ENCODE measurements around the gene TPP2. TPM values are rescaled to one million over a fixed set of nuclear protein-coding genes. Genes with fewer than 3 reads are reported as not detected.

TPP2 gene
- total and polyA plus RNA-seq, 9 of the 15 experiments (the other 6 are each of a cell fraction or from before 2014, with no cell fraction given): 18.8 to 87.7 (median 55.9) TPM

GRCh38 chr13:102569488-102569887 is 27.3 kb upstream of the TPP2 start:
- intact Hi-C loops (cut with micrococcal nuclease) (loop anchor here (10.0 kb wide), 1 partner anchor 625 kb away; no protein-coding TSS in a partner anchor), in situ Hi-C loops (cut with MboI) (loop anchor here (25.0 kb wide), 1 partner anchor 1432 kb away; no protein-coding TSS in a partner anchor)

More at GRCh38 chr13:102569488-102569887, 27.3 kb upstream of the TPP2 start:
- H3K27ac ChIP-seq (ENCODE audit: extremely low read depth, low read depth, low read length): no peak overlapping the region
- CTCF ChIA-PET (ENCODE audit: low intra/inter-chr PET ratio): no interaction called here
- H3K9ac ChIP-seq (ENCODE audit: insufficient read depth in 1 of 2, low read depth in 2 of 2, low read length in 2 of 2): no peak overlapping the region
- H4K20me1 ChIP-seq (replicated peaks; ENCODE audit: control insufficient read depth, insufficient read depth, low read length): no peaks in the 10 kb centered on the region
- H3K9me1 ChIP-seq (ENCODE audit: control insufficient read depth, insufficient read depth, low read length): no peaks in the 10 kb centered on the region
- 0% methylated on average over 1 of the region's 1 CpG for WGBS (ENCODE audit: insufficient coverage, low coverage, missing lambda C conversion rate)
- no peaks in the 10 kb centered on the region for H3K9me3 ChIP-seq (replicated peaks; ENCODE audit: control insufficient read depth, insufficient read depth, low read depth, low read length)
- POLR2A ChIA-PET: interaction anchor here (1.3 kb wide), 1 partner anchor 11 kb away, joined by 3 read pairs; no protein-coding TSS in a partner anchor
- TF ChIP-seq NRF1 (conservative IDR thresholded peaks at IDR 0.05 in 1 of 2, IDR thresholded peaks at IDR 0.05 in 1 of 2): no peak
- no peak for TF ChIP-seq FOXP4 (CRISPR knock-in tag; IDR thresholded peaks at IDR 0.05; ENCODE audit: borderline replicate concordance)
- no peak for TF ChIP-seq NUFIP1 (IDR thresholded peaks at IDR 0.05; ENCODE audit: partially characterized antibody)
- TF ChIP-seq SMARCE1 (IDR thresholded peaks at IDR 0.05): no peak
- no peak for TF ChIP-seq ZKSCAN8 (CRISPR knock-in tag; IDR thresholded peaks at IDR 0.05)
- TF ChIP-seq ZNF398 (CRISPR knock-in tag; IDR thresholded peaks at IDR 0.05): no peak
- TF ChIP-seq RBM39 (optimal IDR thresholded peaks at IDR 0.05; ENCODE audit: low read depth, low read length): no peak
- no peak for TF ChIP-seq ZNF395 (CRISPR knock-in tag; IDR thresholded peaks at IDR 0.05)
- BruUV-seq (replicated peaks): no TSS peak
- no peak overlapping the region for H2AFZ ChIP-seq (ENCODE audit: low read depth, low read length)
- no peaks in the 10 kb centered on the region for H3K4me1 ChIP-seq (replicated peaks in 1 of 2; ENCODE audit: control insufficient read depth in 2 of 2, insufficient read depth in 2 of 2, low read length in 2 of 2)
- no peak for FAIRE-seq
- peaks cover 0 to 5% of the 10 kb centered on the region in 2 experiments; a peak in 1 of 5 replicates for H3K27me3 ChIP-seq (ENCODE audit: control insufficient read depth in 2 of 2, insufficient read depth in 2 of 2, low read length in 2 of 2)
- no peaks in the 10 kb centered on the region for H3K79me2 ChIP-seq (ENCODE audit: control insufficient read depth, insufficient read depth, low read length)
- no peak for ATAC-seq
- H3K4me3 ChIP-seq: no peak overlapping the region
- DNase-seq (ENCODE audit: extremely low read depth in 1 of 4, low spot score in 3 of 4): no peak
- no peaks in the 10 kb centered on the region for H3K36me3 ChIP-seq (ENCODE audit: control insufficient read depth, insufficient read depth, low read length)
- H3K4me2 ChIP-seq (ENCODE audit: insufficient read depth, low read length): no peak overlapping the region

Measured in K562 (cell line).